ENCODE data around the gene CSNK2B.

CSNK2B gene

DNA sequence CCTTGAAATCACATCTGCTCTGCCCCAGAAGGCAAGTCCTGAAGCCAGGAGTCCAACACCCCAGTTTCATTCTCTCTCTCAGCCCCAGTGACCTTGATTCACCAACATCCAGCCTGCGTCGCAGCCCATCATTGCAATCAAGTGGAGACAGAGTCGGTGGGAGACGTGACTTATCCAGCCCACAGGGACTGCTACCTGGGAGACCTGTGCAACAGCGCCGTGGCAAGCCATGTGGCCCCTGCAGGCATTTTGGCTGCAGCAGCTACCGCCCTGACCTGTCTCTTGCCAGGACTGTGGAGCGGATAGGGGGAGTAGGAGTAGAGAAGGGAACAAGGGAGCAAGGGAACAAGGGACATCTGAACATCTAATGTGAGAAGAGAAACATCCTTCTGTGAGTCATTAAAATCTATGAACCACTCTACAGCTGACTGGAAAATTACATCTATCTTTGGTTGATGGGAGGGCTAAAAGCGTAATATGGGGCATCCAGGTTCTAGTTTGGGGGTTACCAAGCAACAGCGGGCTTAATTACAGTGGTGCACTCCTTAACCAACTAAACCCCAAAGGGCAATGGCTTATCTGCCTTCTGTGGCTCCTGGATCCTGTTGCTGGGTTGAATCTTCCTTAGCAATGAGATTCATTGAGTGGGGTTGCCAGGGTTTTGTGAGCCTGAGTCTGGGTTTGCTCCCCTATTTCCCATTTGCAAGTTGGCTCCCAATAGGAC, 51.8 kb downstream of the CSNK2B start:
- DNase-seq: no peak

GRCh38 chr6:31718265-31718664, 52.4 kb downstream of the CSNK2B start:
- no peak for DNase-seq

GRCh38 chr6:31719001-31719400, 53.1 kb downstream of the CSNK2B start:
- no peak for DNase-seq

Measured in CD4-positive, alpha-beta T cell treated with Interleukin-15 for 1 hour (primary cell).